HG02973 (cell line): ENCODE measurements around the gene OBSCN.

Source experiments
- ATAC-seq: cut with Tn5 transposase; IDR thresholded peaks from one replicate; pipeline ENCODE4 v1.9.1; 2021; ENCODE audit warnings: moderate library complexity; ENCODE audit not compliant: unreplicated experiment

Gene OBSCN

DNA sequence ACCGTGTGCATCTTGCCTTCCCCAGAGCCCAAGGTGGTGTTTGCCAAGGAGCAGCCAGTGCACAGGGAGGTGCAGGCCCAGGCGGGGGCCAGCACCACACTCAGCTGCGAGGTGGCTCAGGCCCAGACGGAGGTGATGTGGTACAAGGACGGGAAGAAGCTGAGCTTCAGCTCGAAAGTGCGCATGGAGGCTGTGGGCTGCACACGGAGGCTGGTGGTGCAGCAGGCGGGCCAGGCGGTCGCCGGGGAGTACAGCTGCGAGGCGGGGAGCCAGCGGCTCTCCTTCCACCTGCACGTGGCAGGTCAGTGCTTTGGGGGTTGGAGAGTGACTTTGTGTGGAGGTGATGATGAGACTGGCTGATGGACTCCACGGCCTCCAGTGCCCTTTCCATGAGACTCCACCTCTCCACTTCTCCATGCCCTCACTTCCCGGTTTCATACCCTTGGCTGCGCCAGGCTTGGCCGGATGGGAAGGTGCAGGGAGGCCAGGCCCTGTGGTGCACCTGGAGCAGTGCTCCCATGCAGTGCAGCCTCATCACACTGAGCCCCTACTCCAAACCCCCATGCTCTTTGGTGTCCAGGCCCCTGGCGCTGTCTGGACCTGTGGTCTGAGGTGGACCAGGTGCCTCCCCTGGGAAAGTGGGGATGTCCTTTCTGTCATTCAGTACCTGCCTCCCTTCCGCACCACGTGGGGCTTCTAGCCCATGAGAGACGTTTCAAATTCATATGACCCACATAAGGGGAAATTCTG is 49.0 kb downstream of the OBSCN start:
- no peak for ATAC-seq

DNA sequence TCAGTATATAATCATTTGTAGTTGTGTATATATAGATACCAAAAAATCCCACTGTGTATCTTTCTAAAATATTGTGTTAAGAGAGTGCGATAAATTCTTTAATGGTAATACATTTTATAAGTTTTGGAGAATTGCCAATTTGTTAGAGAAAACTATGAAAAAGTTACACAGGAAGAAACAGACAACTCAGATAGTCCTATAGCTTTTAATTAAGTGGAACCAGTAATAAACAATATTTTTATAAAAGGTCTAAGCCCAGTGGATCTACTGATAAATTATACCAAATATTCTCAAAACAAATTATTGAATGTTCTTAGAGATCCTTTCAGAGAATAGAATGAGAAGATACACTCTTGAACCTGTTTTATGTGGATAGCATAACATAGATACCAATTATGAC is 50.6 kb downstream of the OBSCN start:
- no peak for ATAC-seq

DNA sequence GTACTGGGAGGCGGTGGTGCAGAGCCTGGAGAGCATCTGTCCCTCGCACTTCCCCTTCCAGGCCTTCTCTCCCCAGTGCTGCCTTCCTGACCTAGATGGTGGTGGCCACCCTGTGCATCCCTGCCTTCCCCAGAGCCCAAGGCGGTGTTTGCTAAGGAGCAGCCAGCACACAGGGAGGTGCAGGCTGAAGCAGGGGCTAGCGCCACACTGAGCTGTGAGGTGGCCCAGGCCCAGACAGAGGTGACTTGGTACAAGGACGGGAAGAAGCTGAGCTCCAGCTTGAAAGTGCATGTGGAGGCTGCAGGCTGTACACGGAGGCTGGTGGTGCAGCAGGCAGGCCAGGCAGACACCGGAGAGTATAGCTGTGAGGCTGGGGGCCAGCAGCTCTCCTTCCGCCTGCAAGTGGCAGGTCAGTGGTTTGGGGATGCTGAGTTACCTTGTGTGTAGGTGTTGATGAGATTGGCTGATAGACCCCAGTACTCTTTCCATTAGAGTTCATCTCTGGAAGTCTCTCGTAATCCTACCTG is 51.6 kb downstream of the OBSCN start:
- ATAC-seq: no peak

DNA sequence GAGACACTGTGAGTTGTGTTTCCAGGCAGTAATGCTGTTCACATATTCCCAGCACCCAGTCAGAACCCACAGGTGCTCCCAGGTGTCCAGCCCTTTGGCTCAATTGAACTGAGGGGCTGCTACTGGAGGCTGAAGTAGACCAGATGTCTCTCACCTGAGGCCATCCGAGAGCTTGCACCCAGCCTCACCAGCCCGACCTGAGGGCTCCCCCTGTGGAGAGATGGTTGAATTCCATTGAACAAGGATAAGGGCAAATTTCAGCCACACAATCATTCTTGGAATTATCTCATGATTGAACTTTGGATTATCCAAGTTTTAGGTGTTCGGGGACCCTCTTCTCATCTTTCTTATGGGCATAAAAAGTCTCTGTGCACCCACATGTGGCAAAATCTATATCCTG is 52.1 kb downstream of the OBSCN start:
- ATAC-seq: no peak

DNA sequence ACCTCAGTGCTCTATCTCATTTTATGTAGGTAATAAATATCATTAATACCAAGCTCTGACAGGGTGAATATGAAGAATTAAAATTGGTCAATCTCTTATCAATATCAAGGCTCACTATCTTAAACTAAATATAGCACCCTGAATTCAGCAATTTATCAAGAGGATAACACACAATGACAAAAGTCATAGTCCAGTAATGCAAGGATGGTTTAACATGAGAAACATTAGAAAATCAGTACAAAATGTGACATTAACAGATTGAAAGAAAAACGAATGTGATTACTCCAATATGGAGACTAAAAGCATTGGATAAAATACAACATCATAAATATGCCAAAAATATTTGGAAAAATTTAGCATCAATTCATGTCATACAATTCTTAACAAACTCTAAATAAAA is 53.9 kb downstream of the OBSCN start:
- ATAC-seq: no peak

DNA sequence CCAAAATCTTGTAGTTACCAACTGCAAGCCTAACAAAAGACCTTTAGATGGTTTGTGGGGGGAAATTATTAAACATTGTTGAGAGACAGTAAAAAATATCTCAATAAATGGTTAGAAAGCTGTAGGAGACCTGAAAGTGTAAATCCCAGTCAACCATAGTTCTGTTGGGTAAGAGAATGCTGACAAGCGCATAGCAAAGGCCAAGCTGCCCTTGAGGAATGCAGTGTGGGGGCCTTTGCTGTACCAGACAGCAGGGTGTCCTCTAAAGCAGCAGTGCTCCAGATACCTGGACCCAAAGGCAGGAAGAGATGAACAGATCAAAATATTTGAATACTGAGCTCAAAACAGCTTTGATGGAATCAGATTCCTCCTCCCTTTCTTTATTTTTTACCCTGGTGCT is 54.6 kb downstream of the OBSCN start:
- no peak for ATAC-seq

DNA sequence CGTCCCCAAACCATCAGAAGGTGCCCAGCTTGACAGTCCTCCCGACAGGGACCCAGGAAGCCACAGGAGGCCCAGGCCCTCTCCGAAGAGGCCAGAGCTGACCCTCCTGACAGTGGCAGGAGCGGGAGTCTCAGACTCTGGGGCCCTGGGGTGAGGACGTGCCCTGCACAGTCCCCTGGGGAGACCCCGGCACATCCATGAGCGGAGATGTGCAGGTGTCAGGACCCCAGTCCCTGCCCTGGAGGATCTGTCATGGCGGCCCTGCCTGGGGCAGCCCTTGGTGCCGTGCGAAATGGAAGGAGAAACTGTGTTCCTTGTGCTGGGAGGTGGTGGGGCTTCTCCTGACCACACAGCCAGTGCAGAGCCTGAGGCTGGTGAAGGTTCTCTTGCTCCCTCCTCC is 55.8 kb downstream of the OBSCN start:
- ATAC-seq: no peak

DNA sequence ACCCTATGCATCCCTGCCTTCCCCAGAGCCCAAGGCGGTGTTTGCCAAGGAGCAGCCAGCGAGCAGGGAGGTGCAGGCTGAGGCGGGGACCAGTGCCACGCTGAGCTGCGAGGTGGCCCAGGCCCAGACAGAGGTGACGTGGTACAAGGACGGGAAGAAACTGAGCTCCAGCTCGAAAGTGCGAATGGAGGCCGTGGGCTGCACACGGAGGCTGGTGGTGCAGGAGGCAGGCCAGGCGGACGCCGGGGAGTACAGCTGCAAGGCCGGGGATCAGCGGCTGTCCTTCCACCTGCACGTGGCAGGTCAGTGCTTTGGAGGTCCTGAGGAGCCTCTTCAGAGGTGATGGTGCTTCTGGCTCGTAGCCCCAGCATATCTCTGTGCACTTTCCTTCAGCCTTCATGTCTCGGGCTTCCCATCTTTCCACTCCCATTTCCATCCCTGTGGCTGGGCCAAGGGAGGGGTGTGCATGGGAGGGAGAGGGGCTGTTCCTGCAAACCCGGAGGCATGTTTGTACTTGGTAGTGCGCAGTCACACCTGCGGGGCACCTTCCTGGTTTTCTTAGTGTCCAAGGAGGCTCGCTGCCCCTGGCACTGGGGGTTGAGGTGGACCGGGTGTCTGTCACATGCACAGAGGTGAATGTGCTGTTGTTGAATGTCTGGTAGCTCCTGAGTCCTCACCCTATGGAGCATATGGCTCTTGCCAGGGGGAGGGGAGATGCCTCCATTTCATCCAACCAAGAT is 56.4 kb downstream of the OBSCN start:
- no peak for ATAC-seq

DNA sequence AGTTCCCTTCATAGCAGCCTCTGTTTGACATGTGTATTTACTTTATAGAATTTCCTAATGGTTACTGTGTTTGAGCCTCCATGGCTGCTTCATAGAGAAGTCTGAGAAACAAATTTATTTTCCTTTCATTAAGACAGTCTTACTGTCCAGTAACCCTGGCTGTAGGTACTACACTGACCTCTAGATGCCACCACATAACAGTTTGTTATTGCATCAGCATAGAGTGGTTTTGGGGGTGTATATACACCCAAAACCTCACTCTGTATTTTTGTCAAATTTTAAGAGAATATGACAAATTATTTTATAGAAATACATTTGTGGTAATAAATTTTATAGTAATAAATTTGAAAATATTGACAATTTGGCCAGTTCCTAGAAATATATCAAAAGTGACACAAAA is 57.3 kb downstream of the OBSCN start:
- ATAC-seq: no peak

DNA sequence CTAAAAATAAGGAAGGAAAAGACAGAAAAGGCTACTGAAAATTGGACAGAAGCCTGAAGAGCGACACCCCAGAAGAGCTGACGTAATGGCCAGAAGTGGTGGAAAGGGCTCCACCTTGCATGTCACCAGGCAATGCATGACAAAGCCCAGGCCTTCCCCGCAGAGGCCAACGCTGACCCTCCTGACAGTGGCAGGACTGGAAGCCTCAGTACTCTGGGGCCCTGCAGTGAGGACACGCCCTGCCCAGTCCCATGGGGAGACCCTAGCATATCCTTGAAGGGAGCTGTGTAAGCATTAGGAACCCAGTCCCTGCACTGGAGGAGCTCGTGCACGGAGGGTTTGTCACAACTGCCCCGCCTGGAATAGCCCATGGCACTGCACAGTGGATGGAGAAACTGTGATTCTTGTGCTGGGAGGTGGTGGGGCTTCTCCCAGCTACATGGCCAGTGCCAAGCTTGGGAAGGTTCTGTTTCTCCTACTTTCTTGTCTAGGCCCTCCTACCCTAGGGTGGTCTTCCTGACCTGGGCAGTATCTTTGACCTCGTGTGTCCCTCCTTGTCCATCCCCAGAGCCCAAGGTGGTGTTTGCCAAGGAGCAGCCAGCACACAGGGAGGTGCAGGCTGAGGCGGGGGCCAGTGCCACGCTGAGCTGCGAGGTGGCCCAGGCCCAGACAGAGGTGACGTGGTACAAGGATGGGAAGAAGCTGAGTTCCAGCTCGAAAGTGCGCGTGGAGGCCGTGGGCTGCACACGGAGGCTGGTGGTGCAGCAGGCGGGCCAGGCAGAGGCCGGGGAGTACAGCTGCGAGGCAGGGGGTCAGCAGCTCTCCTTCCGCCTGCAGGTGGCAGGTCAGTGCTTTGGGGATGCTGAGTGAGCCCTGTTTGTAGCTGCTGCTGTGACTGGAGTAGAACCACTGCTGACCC is 60.4 kb downstream of the OBSCN start:
- no peak for ATAC-seq

DNA sequence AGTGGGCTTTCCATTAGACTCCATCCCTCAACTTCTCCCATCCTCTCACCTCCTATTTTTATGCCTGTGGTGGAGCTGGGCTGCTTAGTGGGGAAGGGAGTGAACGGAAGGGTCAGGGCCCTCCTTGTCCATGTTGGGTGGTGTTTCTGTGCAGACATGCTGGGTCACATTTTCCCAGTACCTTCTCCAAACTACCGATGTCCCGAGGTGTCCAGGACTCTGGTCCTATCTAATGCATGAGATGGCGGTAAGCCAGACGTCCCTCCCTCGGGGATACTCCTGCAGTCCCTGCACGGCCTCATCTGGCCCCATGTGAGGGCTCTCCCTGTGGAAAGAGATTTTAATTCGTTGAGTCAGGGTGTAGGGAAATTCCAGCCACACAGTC is 61.0 kb downstream of the OBSCN start:
- ATAC-seq: no peak

DNA sequence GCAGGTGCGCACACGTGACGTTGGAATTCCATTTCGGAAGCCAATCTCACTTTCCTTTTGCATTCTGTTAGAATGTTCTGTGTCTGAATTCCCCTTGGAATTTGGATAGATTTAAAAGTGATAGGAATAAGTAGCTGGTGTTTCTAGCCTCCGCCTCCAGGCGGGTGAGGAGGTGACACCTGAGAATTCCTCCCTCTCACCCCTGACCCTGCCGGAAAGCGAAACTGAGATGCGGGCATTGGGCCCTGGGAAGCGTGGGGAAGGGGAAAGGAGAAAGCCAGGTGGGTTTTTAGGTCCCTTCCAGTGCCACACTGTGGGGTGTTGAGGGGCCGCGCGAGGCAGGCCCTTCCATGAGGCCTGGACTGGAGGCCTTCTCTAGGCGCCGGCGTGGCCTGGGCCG is 61.6 kb downstream of the OBSCN start:
- peak; percentile 63 for ATAC-seq

DNA sequence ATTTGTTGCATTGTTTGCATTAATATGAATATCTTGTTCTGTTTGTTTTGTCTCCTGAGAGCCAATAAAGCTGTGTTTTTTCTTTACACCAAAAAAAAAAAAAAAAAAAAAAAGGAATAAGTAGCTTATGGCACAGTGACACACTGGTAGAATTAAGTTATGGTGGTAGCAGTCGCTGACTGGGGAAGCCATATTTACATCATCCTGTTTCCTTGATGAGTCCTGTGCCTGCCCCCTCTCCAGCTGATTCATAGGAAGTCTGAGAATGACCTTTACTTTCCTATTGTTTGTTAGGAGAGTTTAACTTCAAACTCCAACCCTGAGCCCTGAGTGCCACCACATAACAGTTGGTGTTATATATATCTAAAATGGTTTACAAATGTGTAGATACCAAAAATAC is 62.2 kb downstream of the OBSCN start:
- no peak for ATAC-seq

DNA sequence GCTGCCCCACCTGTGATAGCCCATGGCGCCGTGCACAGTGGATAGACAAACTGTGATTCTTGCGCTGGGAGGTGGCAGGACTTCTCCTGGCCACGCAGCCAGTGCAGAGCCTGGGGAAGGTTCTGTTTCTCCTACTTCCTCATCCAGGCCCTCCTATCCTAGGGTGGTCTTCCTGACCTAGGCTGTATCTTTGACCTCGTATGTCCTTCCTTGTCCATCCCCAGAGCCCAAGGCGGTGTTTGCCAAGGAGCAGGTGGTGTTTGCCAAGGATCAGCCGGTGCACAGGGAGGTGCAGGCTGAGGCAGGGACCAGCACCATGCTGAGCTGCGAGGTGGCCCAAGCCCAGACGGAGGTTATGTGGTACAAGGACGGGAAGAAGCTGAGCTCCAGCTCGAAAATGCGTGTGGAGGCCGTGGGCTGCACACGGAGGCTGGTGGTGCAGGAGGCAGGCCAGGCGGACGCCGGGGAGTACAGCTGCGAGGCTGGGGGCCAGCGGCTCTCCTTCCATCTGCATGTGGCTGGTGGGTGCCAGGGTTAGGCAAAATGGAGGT is 63.9 kb downstream of the OBSCN start:
- ATAC-seq: no peak

DNA sequence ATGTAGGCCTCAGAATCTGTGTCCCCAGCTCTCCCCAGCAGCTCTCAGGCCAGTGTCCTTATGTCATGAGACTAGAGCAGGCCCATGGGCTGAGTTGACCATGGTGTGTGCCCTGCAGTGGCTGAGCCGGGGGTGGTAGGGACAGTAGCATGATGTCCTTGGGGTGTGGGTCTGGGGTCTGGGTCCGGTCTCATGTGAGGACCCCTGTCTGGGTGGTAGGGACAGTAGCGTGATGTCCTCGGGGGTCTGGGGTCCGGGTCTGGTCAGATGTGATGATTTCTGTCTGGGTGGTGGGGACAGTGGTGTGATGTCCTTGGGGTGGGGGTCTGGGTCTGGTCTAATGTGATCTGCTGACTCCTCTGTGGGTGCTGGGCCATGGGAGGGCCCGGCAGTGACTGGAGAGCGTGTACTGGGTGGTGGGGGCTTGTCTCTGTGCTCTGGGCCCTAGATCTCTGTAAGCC is 64.5 kb downstream of the OBSCN start:
- no peak for ATAC-seq

DNA sequence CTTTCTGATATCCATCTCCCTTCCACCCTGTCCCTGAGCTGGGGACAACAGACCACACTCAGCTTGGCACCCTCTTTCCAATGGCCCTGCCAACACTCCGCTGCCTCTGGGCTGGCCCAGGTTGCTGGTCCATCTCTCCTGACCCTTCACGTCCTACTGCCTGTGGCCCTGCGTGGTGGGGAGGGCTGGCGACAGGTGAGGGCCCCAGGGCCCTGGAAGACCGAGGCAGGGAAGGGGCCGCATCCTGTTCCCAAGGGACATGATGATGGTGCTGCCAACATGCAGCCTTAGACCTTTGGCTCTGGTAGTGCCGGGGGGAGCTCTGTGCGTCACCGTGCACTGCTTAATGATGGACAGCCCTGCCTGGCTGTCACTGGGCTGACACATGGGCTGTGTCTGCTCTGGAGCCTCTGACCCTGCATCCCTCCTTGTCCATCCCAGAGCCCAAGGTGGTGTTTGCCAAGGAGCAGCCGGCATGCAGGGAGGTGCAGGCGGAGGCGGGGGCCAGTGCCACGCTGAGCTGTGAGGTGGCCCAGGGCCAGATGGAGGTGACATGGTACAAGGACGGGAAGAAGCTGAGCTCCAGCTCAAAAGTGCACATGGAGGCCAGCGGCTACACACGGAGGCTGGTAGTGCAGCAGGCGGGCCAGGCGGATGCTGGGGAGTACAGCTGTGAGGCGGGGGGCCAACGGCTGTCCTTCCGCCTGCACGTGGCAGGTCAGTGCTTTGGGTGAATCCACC is 65.2 kb downstream of the OBSCN start:
- ATAC-seq: no peak

DNA sequence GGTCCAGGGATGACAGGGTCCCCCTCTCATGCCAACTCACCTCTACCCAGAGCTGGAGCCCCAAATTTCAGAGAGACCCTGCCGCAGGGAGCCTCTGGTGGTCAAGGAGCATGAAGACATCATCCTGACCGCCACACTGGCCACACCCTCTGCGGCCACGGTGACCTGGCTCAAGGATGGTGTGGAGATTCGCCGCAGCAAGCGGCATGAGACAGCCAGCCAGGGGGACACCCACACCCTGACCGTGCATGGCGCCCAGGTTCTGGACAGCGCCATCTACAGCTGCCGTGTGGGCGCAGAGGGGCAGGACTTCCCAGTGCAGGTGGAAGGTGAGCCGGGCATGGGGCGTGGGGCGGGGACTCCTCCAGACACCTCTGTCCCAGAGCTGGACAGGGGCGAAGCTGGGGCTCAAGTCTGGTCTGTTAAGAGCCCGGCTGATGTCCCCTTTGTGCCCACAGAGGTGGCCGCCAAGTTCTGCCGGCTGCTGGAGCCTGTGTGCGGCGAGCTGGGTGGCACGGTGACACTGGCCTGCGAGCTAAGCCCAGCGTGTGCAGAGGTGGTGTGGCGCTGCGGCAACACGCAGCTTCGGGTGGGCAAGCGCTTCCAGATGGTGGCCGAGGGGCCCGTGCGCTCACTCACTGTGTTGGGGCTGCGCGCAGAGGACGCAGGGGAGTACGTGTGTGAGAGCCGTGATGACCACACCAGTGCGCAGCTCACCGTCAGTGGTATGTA is 66.0 kb downstream of the OBSCN start:
- ATAC-seq: no peak

DNA sequence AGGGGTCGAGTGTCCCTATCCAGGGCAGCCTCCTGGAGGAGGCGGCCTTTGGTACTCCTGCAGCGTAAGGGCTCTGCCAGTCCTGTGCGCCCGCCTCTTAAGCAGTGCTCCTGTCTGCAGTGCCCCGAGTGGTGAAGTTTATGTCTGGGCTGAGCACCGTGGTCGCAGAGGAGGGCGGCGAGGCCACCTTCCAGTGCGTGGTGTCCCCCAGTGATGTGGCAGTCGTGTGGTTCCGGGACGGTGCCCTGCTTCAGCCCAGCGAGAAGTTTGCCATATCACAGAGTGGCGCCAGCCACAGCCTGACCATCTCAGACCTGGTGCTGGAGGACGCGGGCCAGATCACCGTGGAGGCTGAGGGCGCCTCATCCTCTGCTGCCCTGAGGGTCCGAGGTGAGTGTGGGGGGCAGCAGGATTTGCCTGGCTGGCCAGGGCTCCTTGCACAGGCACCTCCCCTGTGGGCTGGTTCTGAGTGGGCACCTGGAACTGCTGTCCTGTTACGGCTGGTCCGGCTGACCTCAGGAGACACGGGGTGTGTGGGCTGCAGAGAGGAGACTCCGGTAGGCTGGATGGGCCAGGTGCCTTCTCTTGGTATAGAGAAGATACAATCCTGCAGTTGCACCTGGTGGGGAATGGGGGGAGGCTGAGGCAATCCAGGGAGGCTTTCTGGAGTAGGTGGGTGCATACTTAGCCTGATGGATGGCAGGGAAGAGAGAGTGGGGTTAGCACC is 66.8 kb downstream of the OBSCN start:
- no peak for ATAC-seq

DNA sequence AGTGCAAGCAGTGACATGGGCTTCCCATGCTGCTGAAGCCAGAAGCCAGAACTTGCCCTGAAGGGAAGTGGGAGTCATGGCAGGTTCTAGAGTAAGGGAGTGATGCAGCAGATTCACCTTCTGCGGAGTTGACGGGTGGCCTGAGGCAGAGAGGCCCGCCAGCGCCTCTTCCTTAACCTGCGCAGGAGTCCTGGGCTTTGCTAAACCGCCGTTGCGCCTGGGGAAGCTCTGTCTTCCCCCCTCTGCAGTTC is 67.3 kb downstream of the OBSCN start:
- no peak for ATAC-seq
